PC-3 (cell line): ENCODE measurements around the gene CCDC126. TPM values are rescaled to one million over a fixed set of nuclear protein-coding genes. Genes with fewer than 3 reads are reported as not detected.

Experiments used
- ATAC-seq: fragments of 200-7000 bp; cut with Tn5 transposase; 2 replicates; pipeline ENCODE4 v1.9.1; 2020; ENCODE audit warnings: mild to moderate bottlenecking, moderate library complexity
- BruUV-seq: library from RNA; stranded (reverse); fragments of 400-500 nt; replicated peaks from 2 replicates; lab custom pipeline; 2021; lab: Mats Ljungman, UMichigan
- CTCF ChIA-PET: fragments of 300-600 bp; sonication (Branson Sonifier 250); formaldehyde crosslinking; loops from one replicate; lab custom pipeline; 2022; ENCODE audit warnings: antibody characterized with exemption; lab: Charles Lee
- POLR2A ChIA-PET: fragments of 300-600 bp; sonication (Branson Sonifier 250); formaldehyde crosslinking; loops from one replicate; lab custom pipeline; 2022; ENCODE audit warnings: antibody characterized with exemption; ENCODE audit not compliant: unreplicated experiment; lab: Charles Lee
- DNase-seq: peaks from one replicate; pipeline ENCODE4 v3.0.0-alpha.2; 2015
- H2AFZ ChIP-seq: fragments of 300-600 bp; sonication (generic); 2 replicates; pipeline ENCODE4 v1.6.0; 2016; ENCODE audit warnings: antibody characterized with exemption, low read length
- H3F3A ChIP-seq: fragments of 300-600 bp; sonication (generic); one replicate; pipeline ENCODE4 v1.6.0; 2017; ENCODE audit warnings: antibody characterized with exemption, low read length, control low read depth, mild to moderate bottlenecking; ENCODE audit not compliant: unreplicated experiment
- H3K27ac ChIP-seq: fragments of 300-600 bp; sonication (generic); 2 replicates; pipeline ENCODE4 v1.5.1; 2016; ENCODE audit warnings: mild to moderate bottlenecking, low read length
- H3K27me3 ChIP-seq: fragments of 300-600 bp; sonication (generic); 2 replicates; pipeline ENCODE4 v1.6.1; 2016; ENCODE audit warnings: low read length, mixed read lengths
- H3K36me3 ChIP-seq: fragments of 300-600 bp; sonication (generic); 2 replicates; pipeline ENCODE4 v1.6.1; 2016; ENCODE audit warnings: low read depth, mixed run types, low read length, mixed read lengths
- H3K4me1 ChIP-seq: fragments of 300-600 bp; sonication (generic); 2 replicates; pipeline ENCODE4 v1.5.1; 2016; ENCODE audit warnings: low read length; ENCODE audit not compliant: insufficient read depth
- H3K4me2 ChIP-seq: fragments of 300-600 bp; sonication (generic); 2 replicates; pipeline ENCODE4 v1.6.0; 2016; ENCODE audit warnings: low read length
- H3K4me3 ChIP-seq: fragments of 300-600 bp; sonication (generic); 2 replicates; pipeline ENCODE4 v1.5.1; 2016; ENCODE audit warnings: mild to moderate bottlenecking, low read length, mixed read lengths
- H3K79me2 ChIP-seq: fragments of 300-600 bp; sonication (generic); 2 replicates; pipeline ENCODE4 v1.6.1; 2017; ENCODE audit warnings: low read length, mixed read lengths
- H3K9ac ChIP-seq: fragments of 300-600 bp; sonication (generic); 2 replicates; pipeline ENCODE4 v1.6.0; 2016; ENCODE audit warnings: mild to moderate bottlenecking, low read length
- H3K9me2 ChIP-seq: fragments of 300-600 bp; sonication (generic); replicated peaks from 2 replicates; pipeline ENCODE4 v1.6.1; 2016; ENCODE audit warnings: mixed run types, low read length, mixed read lengths
- H3K9me3 ChIP-seq: fragments of 300-600 bp; sonication (generic); 2 replicates; pipeline ENCODE4 v1.6.1; 2016; ENCODE audit warnings: low read length, mixed read lengths
- H4K20me1 ChIP-seq: fragments of 300-600 bp; sonication (generic); 2 replicates; pipeline ENCODE4 v1.6.1; 2016; ENCODE audit warnings: low read length, mixed read lengths
- CTCF ChIP-seq: fragments of 300-600 bp; sonication (generic); conservative IDR thresholded peaks from 2 replicates; pipeline ENCODE4 v1.5.1; 2017; ENCODE audit warnings: antibody characterized with exemption, low read depth, mild to moderate bottlenecking, low read length
- EZH2 ChIP-seq: fragments of 300-600 bp; sonication (generic); IDR thresholded peaks from one replicate; pipeline ENCODE4 v1.6.1; 2017; ENCODE audit warnings: antibody characterized with exemption, mild to moderate bottlenecking, low read length; ENCODE audit not compliant: unreplicated experiment
- EZH2phosphoT487 ChIP-seq: fragments of 300-600 bp; sonication (generic); IDR thresholded peaks from 2 replicates; pipeline ENCODE4 v1.6.1; 2018; ENCODE audit warnings: mild to moderate bottlenecking, antibody characterized with exemption, low read length, borderline replicate concordance
- intact Hi-C: fragments of 100-400 bp; cut with micrococcal nuclease; formaldehyde crosslinking; loops from 2 replicates; pipeline ENCODE4 v1.9.0; 2023
- total RNA-seq: library from RNA; depleted of rRNA; stranded (reverse); fragments of >200 nt; gene quantifications from 2 replicates; pipeline ENCODE4 v1.2.3, GENCODE V29; 2014

CCDC126 gene
- total RNA-seq, 1 experiment from 2014 or later, result 3.2 TPM

- Histone ChIP-seq H3K27ac (no peak overlapping the region), H3K9me2 (no peaks in the 10 kb centered on the region), H2AFZ (no peak overlapping the region), H3F3A (no peaks in the 10 kb centered on the region), H3K36me3 (no peaks in the 10 kb centered on the region), H3K4me1 (peaks cover 4% of the 10 kb centered on the region; the same call in 1 of the 2 replicates), H3K27me3 (no peaks in the 10 kb centered on the region), H3K9ac (no peak overlapping the region), H3K4me2 (no peak overlapping the region), H3K4me3 (no peak overlapping the region), H3K9me3 (no peaks in the 10 kb centered on the region), H4K20me1 (no peaks in the 10 kb centered on the region), H3K79me2 (0 out of 2 replicates have a peak, but pooled peaks cover 7% of the 10 kb centered on the region)
- no peak for ATAC-seq
- BruUV-seq, result no TSS peak
- intact Hi-C loops, result no loop called here
- POLR2A ChIA-PET, result no interaction called here
- CTCF ChIA-PET, result no interaction called here
- no peak for DNase-seq
- no peak for TF ChIP-seq EZH2
- no peak for TF ChIP-seq EZH2phosphoT487
- TF ChIP-seq CTCF, result no peak
Measured at GRCh38 chr7:23603632-23604295, 6.6 kb downstream of the CCDC126 start.

- DNase-seq, result no peak
- Histone ChIP-seq H3K4me1 (no peaks in the 10 kb centered on the region), H3K9me2 (no peaks in the 10 kb centered on the region), H3K27ac (no peak overlapping the region), H3K9me3 (no peaks in the 10 kb centered on the region), H3K4me2 (no peak overlapping the region), H3K36me3 (no peaks in the 10 kb centered on the region), H3K79me2 (0 out of 2 replicates have a peak, but pooled peaks cover 2% of the 10 kb centered on the region), H3F3A (no peaks in the 10 kb centered on the region), H2AFZ (no peak overlapping the region), H3K4me3 (no peak overlapping the region), H3K9ac (no peak overlapping the region), H4K20me1 (no peaks in the 10 kb centered on the region), H3K27me3 (no peaks in the 10 kb centered on the region)
- ATAC-seq, result no peak
- ChIA-PET POLR2A (no interaction called here), CTCF (no interaction called here)
- intact Hi-C loops, result no loop called here
- TF ChIP-seq CTCF, result no peak
- TF ChIP-seq EZH2, result no peak
- TF ChIP-seq EZH2phosphoT487, result no peak
- BruUV-seq, result no TSS peak
Measured at GRCh38 chr7:23604296-23604640, 7.1 kb downstream of the CCDC126 start.

GRCh38 chr7:23607130-23607529, 9.9 kb downstream of the CCDC126 start:
- BruUV-seq, result no TSS peak
- H3K27me3 ChIP-seq, result no peaks in the 10 kb centered on the region
- intact Hi-C loops, result no loop called here
- no peaks in the 10 kb centered on the region for H3F3A ChIP-seq
- DNase-seq (no peak), ATAC-seq (no peak)
- H3K9ac ChIP-seq, result no peak overlapping the region
- no peaks in the 10 kb centered on the region for H3K9me2 ChIP-seq
- no peak overlapping the region for H3K4me3 ChIP-seq
- no peak overlapping the region for H3K4me2 ChIP-seq
- H2AFZ ChIP-seq, result no peak overlapping the region
- H3K27ac ChIP-seq, result no peak overlapping the region
- no peaks in the 10 kb centered on the region for H3K9me3 ChIP-seq
- TF ChIP-seq CTCF (no peak), EZH2phosphoT487 (no peak), EZH2 (no peak)
- CTCF ChIA-PET, result no interaction called here
- H3K4me1 ChIP-seq, result no peaks in the 10 kb centered on the region
- H3K36me3 ChIP-seq, result 0 out of 2 replicates have a peak, but pooled peaks cover 3% of the 10 kb centered on the region
- H3K79me2 ChIP-seq, result no peaks in the 10 kb centered on the region
- no peaks in the 10 kb centered on the region for H4K20me1 ChIP-seq
- POLR2A ChIA-PET, result no interaction called here
